Non-pigmented ciliary epithelial cell (primary cell): ENCODE measurements around the gene NFXL1.

Source experiments
- DNase-seq: peaks from one replicate; pipeline ENCODE4 v3.0.0-alpha.2; 2010; ENCODE audit warnings: low read depth

The NFXL1 gene

DNA sequence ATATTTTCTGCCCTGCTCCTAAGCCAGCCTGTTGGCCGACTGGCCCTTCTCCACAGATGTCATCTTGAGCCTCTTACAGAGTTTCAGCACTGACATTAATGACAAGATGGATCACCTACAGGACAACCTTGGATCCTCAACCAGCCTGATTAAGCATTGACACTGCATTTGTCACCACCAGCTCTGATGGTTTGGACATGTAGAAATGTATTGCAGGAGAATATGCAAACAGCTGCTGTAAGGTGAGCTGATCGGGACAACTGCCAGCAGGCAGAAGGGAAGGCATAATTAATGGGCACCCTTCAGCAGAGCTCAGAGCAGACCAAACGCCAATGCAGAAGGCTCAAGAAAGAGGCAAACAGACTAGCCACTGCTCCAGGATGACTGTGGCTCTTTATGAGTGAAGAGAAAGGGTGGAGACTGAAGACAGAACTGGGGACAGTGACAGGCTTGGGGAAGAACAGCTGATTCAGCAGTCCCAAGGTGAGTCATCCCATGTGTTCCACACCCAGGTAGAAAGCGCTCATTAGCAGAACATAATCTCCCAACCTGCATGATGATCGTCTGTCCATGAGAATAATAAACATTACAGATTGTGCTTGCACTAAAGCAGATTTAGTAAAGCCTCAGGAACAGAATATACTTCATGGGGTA is 83.2 kb downstream of the NFXL1 start:
- no peak for DNase-seq

DNA sequence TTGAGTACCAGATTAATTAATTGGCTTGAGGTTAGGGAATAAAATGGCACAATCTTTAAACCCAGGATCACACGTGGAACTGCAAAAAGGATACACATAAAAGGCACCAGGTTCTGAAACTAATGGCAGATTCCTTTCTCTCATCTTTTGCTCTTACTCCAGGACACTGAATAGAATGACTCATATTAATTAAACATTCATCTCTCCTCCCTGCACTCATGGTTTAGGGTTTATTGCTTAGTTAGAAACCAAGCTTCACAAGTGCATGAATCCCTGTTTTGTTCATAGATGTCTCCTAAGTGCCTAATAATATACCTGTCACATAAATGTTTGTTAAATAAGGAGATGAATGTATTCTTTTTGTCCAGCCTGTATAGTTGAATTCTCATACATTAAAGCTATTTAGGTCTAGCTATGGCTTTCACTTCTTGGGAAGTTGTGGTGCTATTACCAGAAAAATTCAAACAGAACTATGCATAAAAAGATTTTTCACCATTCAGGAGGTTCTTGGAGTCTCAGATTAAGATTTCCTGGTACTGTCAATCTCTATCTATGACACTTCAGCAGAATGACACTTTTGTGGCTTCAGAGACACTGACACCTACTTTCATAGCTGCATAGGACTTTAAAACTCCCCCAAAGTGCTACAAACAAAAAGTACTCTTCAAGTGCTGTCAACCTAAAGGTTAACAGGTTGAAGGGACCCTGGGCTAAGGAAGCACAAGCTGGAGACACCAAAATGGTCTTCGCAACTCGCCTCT is 83.9 kb downstream of the NFXL1 start:
- DNase-seq, result no peak

DNA sequence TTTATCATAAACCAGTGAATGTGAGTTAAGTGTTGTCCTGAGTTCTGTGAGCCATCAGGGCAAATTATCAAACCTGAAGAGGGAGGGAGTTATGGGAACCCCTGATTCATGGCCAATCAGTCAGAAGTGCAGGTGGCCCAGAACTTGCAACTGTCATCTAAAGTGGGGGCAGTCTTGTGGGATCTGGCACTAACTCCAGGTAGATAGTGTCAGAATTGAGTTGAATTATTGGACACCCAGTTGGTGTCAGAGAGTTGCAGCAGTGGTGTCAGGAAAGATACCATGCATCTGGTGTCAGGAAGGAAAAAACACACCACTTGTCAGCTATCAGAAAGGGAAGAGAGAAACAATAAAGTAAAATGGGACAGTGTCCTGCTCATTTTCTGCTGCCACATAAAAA is 84.9 kb downstream of the NFXL1 start:
- no peak for DNase-seq

DNA sequence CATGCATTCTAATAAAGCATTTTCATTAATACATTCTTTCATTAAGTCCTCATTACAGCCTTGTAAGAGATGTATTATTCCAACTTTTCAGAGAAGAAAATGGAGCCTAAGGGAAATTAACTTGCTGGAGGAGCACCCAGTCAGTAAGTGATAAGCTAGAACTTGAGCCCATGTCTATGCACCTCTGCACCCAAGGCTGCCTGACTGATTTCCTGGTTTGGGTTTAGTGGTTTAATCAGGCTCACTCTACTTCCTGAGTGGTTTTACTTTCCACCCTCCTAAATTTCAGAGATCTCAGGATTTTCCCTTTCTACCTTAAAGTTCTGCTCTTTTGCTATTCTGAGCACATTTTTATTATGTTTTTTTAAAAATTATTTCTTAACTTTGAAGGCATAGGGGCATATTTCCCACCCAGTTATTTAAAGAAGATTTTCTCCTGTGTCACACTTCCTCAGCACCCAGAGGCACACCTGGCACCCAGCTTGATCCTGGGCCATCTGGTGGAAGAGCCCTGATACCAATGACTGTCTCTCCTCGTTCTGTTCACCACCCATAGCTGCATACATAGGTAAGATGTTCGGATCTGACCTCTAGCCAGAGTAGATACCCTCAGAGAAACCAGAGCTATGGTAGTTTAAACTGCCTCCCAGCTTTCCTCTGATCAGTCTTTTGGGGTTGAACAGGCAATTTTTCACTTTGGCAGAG is 86.9 kb downstream of the NFXL1 start:
- DNase-seq, result no peak

DNA sequence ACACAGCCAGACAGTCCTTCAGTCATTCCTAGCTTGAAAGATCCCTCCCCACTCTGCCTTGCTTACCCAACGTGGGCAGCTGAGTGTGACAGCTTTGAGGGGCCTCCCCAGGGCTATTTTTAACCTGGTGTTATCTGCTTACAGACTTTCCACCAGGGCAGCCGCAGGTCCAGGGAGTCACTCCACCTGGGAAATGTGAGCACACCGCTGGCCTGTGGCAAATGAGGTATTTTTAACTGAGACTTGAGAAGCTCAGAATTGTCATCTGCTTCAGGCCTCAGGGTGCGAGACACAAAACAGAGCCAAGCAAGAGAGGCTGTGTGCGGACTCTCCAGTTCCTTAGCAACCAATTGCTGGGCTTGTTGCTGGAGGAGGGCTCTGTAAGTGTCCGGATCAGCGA is 89.5 kb downstream of the NFXL1 start:
- DNase-seq, result no peak

DNA sequence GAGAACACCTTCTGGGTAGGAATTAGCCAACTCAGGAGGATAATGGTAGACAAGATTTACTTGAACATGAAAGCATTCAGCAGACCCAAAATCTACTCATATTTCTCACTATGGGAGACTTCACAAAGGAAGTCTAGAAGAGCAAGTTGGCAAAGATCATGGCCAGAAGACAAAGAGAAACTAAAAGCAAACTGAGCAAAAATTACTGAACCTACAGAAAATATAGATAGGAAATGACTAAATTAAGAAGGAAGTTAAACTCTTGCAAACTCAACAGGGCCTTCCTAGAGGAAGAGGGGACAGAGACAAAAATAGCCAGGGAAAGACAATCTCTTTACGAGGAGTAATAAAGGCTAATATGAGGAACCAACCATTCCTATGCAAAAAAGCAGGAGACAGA is 95.2 kb downstream of the NFXL1 start:
- DNase-seq, result no peak

DNA sequence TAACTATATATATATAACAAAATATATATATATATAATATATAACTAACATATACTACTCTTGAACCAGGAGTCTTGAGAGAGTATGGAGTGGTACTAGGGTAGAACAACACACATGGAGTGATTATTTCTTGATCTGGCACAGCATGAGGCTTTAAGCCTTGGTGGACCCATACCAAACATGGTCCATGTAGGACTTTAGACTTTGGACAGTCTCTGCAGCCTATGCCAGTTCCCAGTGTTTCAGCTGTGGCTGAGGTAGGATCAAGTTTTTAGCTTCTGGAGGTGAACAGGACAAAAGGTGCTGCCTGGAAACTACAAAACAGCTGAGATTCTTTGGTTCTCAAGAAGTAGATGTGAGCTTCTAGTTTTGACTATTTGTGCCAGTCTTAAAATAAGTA is 97.1 kb downstream of the NFXL1 start:
- DNase-seq, result no peak

DNA sequence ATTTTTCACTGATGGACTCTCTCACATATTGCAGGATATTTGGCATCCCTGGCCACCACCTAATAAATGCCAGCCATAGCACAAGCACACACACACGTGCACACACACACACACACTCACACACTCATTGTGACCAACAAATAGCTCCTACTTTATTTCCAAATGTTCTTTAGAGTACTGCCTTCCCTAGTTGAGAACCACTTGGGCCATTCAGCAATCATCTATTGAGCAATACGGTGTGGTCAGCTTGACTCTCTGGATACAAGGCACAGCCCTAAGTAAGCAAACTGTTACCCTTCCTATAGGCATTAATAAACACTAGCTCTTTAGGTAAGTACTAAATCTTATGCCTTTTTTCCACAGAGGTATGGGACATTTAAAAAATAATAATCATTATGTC is 97.6 kb downstream of the NFXL1 start:
- no peak for DNase-seq

DNA sequence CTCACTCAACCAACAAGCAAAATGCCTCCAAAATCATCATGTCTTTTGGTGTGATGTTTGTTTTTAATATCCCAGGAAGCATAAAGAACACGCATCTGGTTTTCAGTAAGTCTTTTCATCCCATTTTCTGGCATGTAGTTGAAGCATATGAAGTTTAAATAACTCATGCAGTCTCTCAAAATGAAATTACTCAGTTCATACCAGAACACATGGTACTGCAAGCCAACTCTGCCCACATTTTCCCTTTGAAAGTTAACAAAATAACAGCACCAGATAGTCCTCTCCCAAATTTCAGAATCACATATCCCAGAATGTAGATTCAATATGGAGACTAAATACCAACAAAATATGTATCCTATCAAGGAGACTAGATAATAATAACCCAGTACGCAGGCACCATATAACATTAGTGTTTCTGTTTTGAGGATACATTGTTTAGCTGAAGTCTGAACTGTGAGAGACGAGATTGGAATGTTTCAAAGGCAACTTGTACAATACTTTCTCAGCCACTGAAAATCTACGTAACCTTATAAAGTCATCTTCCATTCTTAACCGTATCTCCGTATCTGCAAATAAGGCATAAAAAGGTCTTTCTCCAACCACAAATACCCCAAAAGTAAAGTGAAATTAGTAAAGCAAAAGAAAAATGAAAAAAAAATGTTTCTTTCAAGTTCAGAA is 99.6 kb downstream of the NFXL1 start:
- peak; percentile 41 for DNase-seq

DNA sequence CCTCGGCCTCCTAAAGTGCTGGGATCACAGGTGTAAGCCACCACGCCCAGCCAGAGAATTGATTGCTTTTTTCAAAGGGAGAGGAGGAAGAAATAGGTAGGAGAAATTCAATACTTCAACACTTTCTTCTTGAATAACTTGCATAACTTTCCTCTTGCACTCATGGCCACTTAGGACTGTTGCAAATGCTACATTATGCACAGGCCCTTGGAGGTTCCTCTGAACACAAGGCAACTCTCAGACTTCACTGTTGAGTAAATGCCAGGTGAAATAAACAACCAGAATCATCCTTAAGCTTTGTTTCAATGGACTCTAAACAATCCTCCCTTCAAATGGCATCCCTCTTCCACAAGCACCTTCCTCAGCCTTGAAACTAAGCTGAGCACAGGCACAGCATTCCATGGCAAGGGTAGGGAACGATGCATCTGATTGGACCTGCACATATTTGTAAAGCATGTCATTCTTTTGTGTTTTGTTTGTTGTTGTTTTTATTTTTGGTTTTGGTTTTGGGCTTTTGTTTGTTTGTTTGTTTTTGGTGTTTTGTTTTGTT is 104.7 kb downstream of the NFXL1 start:
- DNase-seq, result no peak

DNA sequence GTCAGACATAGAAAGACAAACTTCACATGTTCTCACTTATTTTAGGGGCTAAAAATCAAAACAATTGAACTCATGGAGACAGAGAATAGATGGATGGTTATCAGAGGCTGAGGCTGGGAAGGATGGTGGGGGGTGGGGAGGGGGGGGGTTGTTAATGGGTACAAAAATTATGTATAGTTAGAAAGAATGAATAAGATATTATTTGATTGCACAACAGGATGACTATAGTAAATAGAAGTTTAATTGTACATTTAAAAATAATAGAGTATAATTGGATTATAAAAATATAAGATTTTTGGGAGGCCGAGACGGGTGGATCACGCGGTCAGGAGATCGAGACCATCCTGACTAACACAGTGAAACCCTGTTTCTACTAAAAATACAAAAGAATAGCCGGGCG is 109.8 kb downstream of the NFXL1 start:
- no peak for DNase-seq

DNA sequence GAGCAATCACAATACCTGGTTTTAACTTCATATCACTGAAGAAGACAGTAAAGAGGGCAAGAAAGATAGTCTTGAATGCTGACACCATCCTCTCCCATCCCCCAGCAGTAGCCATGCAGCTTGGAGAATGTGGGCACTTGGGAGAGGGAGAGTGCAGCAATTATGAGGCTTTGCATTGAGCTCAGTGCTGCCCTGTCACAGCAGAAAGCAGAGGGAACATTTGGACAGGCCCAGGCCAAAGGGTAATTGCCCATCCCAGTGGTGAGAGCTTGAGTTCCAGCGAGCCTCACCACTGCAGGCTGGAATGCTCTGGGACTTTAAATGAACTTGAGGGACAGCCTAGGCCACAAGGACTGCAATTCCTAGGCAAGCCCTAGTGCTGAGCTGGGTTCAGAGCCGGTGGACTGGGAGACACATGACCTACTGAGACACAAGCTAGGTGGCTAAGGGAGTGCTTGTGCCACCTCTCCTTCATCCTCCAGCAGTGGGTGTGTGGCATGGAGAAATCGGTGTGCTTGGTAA is 112.8 kb downstream of the NFXL1 start:
- no peak for DNase-seq

DNA sequence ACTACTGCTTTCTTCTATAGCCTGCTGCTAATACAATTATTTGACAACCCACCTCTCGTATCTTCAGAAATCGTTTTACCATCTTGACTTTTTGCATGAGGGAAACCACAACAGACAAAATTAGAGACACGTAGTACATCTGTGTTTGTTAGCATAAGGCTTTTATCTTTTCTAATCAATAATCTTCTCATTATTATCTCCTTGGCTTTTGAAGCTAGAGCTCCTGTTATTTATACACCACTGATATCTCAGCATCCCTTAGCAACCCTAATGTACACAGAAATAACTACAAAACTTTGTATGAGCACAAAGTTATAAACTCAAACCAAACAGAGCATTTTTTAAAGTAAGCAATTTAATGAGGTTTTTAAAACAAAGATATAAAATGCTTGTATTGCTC is 116.2 kb downstream of the NFXL1 start:
- DNase-seq, result no peak
